Cardiac fibroblast (primary cell): ENCODE measurements around the gene C11orf24.

Experiments
- DNase-seq, 2 donors: peaks; one replicate each; pipeline versions ENCODE4 v3.0.0 to v3.0.0-alpha.2; 2010; ENCODE audit warnings: low read depth in 2 of 2
- H3K4me3 ChIP-seq, 2 donors: replicated peaks in 1 of 2; 1 replicate in 1 of 2; 2 replicates in 1 of 2; pipeline ENCODE4 v1.5.1; 2011; ENCODE audit warnings: low read depth in 2 of 2, low read length in 2 of 2, mild to moderate bottlenecking in 2 of 2, moderate library complexity in 1 of 2
- TF ChIP-seq, protein P1 (sequence below): IDR thresholded peaks from one replicate; pipeline ENCODE4 v1.5.1; 2011; ENCODE audit warnings: low read depth, mild to moderate bottlenecking, low read length, inconsistent platforms

C11orf24 gene

DNA sequence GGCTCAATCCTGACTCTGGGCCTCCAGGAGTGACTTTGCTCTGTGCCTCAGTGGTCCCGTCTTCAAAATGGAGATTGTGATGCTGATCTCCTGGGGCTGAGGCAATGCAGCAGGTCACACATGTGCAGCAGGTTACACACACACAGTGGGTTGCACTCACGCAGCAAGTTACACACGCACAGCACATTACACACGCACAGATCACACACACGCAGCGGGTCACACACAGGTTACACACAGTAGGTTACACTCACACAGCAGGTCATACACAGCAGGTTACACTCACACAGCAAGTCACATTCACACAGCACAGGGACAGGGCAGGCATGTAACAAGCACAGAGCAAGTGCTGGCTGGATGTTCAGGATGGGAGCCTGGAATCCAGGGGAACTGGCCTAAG is 11.3 kb downstream of the C11orf24 start:
- TF ChIP-seq, protein P1, sequence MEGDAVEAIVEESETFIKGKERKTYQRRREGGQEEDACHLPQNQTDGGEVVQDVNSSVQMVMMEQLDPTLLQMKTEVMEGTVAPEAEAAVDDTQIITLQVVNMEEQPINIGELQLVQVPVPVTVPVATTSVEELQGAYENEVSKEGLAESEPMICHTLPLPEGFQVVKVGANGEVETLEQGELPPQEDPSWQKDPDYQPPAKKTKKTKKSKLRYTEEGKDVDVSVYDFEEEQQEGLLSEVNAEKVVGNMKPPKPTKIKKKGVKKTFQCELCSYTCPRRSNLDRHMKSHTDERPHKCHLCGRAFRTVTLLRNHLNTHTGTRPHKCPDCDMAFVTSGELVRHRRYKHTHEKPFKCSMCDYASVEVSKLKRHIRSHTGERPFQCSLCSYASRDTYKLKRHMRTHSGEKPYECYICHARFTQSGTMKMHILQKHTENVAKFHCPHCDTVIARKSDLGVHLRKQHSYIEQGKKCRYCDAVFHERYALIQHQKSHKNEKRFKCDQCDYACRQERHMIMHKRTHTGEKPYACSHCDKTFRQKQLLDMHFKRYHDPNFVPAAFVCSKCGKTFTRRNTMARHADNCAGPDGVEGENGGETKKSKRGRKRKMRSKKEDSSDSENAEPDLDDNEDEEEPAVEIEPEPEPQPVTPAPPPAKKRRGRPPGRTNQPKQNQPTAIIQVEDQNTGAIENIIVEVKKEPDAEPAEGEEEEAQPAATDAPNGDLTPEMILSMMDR: no peak
- no peak for DNase-seq
- no peak overlapping the region for H3K4me3 ChIP-seq

GRCh38 chr11:68259122-68259959 is 12.4 kb downstream of the C11orf24 start:
- H3K4me3 ChIP-seq: no peak overlapping the region
- TF ChIP-seq, protein P1: no peak
- DNase-seq: no peak

- no peak for DNase-seq
- TF ChIP-seq, protein P1: no peak
Observed at GRCh38 chr11:68258363-68258765, 13.4 kb downstream of the C11orf24 start.

DNA sequence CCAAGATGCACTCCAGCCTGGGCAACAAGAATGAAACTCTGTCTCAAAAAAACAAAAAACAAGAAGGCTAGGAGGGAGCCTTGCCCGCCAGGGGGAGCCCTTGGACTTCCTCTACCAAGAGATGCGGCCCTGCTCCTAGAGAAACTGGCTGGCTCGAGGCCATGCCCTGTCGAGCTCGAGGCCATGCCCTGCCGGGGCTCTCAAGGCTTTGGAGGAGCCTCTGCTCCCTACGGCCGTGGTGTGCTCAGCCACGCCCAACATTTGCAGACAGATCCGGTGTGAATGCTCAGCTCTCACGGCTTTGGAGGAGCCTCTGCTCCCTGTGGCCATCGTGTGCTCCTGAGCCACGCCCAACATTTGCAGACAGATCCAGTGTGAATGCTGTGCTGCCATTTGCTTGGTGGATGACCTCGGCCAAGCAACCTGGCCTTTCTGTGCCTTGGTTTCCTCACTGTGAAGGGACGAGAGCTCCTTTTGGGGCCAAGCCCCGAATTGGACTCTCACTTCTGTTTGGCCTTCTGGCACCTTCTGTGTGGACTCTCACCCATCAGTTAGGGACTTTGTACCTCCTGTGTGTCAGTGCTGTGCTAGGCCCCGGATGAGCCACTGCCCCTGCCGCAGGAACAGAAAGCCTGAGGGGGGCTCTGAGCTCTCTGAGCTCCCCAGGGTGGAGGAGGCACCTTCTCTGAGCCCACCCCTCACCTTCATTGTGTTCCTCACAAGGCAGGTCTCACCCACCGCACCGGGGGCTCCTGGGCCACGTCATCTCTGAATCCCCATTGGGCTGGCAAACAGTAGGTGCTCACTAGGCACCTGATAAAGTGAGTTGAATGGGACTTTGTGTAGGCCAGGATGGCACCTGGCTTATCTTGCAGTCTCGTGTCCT is 14.1 kb downstream of the C11orf24 start:
- TF ChIP-seq, protein P1: peak; percentile 74
- DNase-seq: peak; percentile 95

More at GRCh38 chr11:68258363-68258765, 13.4 kb downstream of the C11orf24 start:
- no peak overlapping the region for H3K4me3 ChIP-seq

GRCh38 chr11:68256331-68256741 is 15.4 kb downstream of the C11orf24 start:
- H3K4me3 ChIP-seq: peak overlapping the region in 1 of 2 donors; percentile 24
- TF ChIP-seq, protein P1: no peak
- peak; percentile 49 to 77 for DNase-seq

More for the DNA sequence above, 14.1 kb downstream of the C11orf24 start:
- no peak overlapping the region for H3K4me3 ChIP-seq

DNA sequence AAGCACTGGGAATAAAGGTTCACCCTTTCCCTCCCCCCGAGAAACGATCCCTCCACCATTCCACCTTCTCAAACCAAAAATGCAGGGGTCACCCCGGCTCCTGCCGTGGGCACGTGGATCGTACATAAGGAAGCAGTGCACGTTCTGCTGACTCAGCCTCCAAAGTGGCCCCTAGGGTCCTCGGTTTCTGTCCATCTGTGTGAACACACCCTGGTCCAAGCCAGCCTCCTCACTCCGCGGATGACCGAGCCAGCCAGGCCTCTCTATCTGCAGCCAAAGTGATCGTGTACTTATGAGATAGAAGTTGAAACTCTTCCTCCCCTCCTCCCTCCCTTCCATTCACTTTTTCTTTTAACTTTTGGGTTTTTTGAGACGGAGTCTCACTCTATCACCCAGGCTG is 16.2 kb downstream of the C11orf24 start:
- TF ChIP-seq, protein P1: no peak
- DNase-seq: peak in 1 of 2 donors; percentile 36
- H3K4me3 ChIP-seq: no peak overlapping the region
